ENCODE data around the gene PARD3.
A peak's percentile ranks its signal among the peaks of the same experiment; 100 is the strongest.
"Not testable (repeated sequence)": the region's sequence is repeated elsewhere in the genome, so short reads cannot be mapped to it uniquely, and the experiment has no call there.

PARD3 gene

DNA sequence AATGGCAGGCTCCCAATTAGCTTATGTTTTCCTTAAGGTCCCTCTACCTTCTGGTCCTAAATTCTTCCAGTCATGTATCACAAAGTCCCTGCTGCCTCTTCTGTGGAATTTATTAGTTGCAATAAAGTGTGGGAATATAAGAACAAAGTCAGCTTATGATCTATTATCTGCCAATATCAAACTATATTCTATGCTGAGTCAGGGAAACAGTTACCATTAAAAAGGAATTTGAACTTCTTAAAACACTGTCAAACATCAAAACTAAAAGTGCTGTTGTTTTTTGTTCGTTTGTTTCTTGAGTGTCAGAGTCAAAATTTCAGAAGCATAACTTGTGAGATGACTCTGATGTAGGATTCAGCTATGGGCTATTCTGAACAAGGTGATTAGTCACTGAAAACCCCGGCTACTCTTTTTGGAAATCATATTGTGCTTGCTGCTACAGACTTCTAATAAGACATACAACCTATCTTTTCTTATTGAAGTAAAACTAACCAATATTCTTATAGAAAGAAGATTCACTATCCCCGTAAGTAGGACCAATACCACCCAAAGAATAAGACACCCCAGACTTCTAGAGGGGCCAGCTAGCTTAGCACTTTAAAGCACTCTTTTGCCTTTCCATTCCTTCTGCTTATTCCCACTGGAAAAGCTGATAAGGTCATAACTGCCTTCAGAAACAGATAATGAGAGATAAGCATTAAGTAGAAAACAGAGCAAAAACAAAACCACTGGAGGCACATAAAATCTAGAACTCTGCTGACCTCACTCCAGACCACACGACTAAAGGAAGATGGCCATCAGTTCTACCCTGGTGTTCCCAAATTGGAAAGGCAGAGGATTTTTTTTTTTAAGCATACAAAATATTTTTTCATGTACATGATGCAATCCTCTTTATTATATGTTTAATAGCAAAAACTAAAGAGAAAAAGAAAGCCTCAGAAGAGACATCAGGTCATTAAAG, 370.6 kb downstream of the PARD3 start:
- no peak overlapping the region for H3K4me3 ChIP-seq (ENCODE audit: low read depth, low read length)
- DNase-seq, result no peak
- H3K27ac ChIP-seq, result no peak overlapping the region
- TF ChIP-seq, protein P1, sequence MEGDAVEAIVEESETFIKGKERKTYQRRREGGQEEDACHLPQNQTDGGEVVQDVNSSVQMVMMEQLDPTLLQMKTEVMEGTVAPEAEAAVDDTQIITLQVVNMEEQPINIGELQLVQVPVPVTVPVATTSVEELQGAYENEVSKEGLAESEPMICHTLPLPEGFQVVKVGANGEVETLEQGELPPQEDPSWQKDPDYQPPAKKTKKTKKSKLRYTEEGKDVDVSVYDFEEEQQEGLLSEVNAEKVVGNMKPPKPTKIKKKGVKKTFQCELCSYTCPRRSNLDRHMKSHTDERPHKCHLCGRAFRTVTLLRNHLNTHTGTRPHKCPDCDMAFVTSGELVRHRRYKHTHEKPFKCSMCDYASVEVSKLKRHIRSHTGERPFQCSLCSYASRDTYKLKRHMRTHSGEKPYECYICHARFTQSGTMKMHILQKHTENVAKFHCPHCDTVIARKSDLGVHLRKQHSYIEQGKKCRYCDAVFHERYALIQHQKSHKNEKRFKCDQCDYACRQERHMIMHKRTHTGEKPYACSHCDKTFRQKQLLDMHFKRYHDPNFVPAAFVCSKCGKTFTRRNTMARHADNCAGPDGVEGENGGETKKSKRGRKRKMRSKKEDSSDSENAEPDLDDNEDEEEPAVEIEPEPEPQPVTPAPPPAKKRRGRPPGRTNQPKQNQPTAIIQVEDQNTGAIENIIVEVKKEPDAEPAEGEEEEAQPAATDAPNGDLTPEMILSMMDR (IDR thresholded peaks at IDR 0.05; ENCODE audit: low read depth, low read length), result no peak
- H3K9me3 ChIP-seq (ENCODE audit: severe bottlenecking), result no peaks in the 10 kb centered on the region
- no peaks in the 10 kb centered on the region for H3K27me3 ChIP-seq (ENCODE audit: insufficient read depth, low read depth, severe bottlenecking)
- no peaks in the 10 kb centered on the region for H3K36me3 ChIP-seq

DNA sequence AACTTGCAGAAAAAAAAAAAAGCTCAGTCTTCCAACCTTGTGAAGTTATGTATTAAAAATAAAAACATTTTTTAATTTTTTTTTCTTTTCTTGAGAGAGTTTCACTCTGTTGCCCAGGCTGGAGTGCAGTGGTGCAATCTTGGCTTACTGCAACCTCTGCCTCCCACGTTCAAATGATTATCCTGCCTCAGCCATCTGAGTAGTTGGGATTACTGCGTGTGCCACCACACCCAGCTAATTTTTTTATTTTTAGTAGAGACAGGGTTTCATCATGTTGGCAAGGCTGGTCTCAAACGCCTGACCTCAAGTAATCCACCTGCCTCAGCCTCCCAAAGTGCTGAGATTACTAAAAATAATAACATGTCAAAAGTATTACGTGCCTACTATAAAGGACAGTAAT, 375.7 kb downstream of the PARD3 start:
- not testable (repeated sequence) for DNase-seq; H3K27ac ChIP-seq; H3K9me3 ChIP-seq (ENCODE audit: severe bottlenecking); H3K27me3 ChIP-seq (ENCODE audit: insufficient read depth, low read depth, severe bottlenecking); H3K36me3 ChIP-seq; H3K4me3 ChIP-seq (ENCODE audit: low read depth, low read length)

DNA sequence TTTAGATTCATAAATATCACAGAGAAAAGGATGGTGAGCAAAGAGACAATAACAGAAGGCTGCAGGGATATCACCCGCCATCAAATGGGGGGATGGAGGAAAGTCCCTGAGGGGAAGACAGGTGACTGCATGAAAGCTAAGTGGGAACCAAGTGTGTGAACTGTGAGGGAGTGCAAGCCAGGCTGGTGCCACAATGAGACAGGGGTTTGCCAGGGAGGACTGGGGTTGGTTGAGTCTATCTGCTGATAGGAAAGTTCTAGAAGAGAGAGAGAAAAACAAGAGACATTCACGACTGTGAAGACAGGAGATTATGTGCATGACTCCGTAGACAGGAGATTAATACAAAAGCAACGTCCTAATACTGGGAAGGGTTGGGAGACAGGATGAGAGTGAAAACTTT, 376.4 kb downstream of the PARD3 start:
- DNase-seq, result no peak

DNA sequence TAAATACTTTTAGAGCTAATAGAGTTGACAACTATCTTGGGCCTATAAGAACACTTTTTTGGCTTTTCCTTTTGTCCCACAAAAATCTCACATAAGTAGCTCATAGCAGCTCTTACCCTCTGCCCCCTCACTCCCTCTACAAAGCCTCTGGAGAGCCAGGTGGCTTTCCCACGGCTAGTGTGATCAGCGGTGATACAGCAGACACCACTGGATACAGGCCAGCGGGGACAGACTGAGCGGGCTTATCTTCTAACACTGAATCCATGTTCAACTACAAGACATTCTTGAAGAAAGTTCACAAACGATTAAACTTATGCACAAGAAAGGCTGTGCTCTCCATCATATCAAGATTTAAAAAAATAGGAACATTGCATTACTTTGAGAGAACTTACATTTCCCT, 377.2 kb downstream of the PARD3 start:
- TF ChIP-seq, protein P1 (IDR thresholded peaks at IDR 0.05; ENCODE audit: low read depth, low read length), result no peak
- no peaks in the 10 kb centered on the region for H3K27me3 ChIP-seq (ENCODE audit: insufficient read depth, low read depth, severe bottlenecking)
- peak; percentile 9 for DNase-seq

More for the DNA sequence above, 376.4 kb downstream of the PARD3 start:
- no peaks in the 10 kb centered on the region for H3K27me3 ChIP-seq (ENCODE audit: insufficient read depth, low read depth, severe bottlenecking)
- TF ChIP-seq, protein P1 (IDR thresholded peaks at IDR 0.05; ENCODE audit: low read depth, low read length), result no peak
- no peaks in the 10 kb centered on the region for H3K36me3 ChIP-seq
- H3K27ac ChIP-seq, result no peak overlapping the region
- no peak overlapping the region for H3K4me3 ChIP-seq (ENCODE audit: low read depth, low read length)
- no peaks in the 10 kb centered on the region for H3K9me3 ChIP-seq (ENCODE audit: severe bottlenecking)

DNA sequence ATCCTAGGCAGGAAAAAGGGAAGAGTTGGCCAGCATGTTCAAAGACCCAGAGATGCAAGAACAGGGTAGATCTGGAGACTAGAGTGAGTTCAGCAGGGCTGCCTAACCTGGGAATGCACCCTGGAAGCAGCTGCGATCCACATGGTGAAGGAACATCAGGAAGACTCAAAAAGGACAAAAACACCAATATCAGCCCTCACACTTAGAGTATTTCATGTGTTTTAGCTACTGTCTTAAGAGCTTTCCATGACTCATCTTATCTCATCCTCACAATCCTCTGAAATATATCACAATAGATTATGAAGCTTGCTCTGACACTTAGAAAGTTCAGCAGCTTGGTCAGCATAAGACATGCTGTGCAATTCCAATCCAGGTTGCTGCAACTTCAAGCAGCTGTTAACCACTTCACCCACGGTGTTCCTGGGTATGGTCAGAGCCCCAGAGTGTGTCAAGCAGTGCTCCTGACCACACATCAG, 380.9 kb downstream of the PARD3 start:
- DNase-seq, result no peak
- Histone ChIP-seq H3K27me3 (ENCODE audit: insufficient read depth, low read depth, severe bottlenecking) (no peaks in the 10 kb centered on the region), H3K4me3 (ENCODE audit: low read depth, low read length) (no peak overlapping the region), H3K9me3 (ENCODE audit: severe bottlenecking) (no peaks in the 10 kb centered on the region), H3K36me3 (no peaks in the 10 kb centered on the region), H3K27ac (no peak overlapping the region)
- TF ChIP-seq, protein P1 (IDR thresholded peaks at IDR 0.05; ENCODE audit: low read depth, low read length), result no peak

More for the DNA sequence above, 377.2 kb downstream of the PARD3 start:
- Histone ChIP-seq H3K9me3 (ENCODE audit: severe bottlenecking) (no peaks in the 10 kb centered on the region), H3K36me3 (no peaks in the 10 kb centered on the region), H3K4me3 (ENCODE audit: low read depth, low read length) (no peak overlapping the region), H3K27ac (no peak overlapping the region)

DNA sequence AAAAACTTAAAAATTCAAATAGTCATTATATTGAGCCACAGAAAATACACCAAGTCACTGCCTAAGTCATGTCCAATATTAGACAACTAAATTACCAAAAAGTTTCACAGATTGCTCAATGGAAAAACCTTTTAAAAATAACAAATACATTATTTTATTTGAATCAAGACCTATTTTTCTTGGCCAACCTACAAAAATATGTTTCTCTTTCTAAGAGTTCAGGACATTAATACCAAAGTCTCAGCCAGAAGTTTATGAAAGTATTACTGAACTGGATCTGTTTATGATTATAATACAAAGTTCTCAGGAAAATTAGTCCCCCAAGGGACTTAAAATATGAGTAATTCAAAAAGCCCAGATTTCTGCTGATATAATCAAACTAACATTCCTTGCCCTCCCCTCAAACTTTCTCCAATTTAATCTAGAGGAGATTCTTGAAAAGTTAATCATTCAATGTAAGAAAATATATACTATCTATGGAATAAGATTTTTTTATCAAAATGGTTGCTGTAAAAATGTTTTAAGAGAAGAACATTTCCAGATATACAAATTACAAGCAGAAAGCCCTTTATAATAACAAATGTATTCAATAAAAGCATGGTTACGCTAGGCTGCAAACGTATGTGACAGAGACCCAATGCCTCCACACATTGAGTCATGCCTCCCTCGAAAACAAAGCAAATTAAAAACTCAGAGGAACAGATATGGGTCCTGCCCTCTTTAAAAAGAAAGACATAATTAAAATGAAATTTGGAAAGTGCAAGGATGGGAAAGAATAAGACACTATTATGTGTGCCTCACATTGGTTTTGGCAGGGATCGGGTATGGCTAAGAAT, 381.6 kb downstream of the PARD3 start:
- no peaks in the 10 kb centered on the region for H3K27me3 ChIP-seq (ENCODE audit: insufficient read depth, low read depth, severe bottlenecking)
- no peak overlapping the region for H3K4me3 ChIP-seq (ENCODE audit: low read depth, low read length)
- no peak overlapping the region for H3K27ac ChIP-seq
- DNase-seq, result no peak
- H3K36me3 ChIP-seq, result no peaks in the 10 kb centered on the region
- TF ChIP-seq, protein P1 (IDR thresholded peaks at IDR 0.05; ENCODE audit: low read depth, low read length), result no peak
- H3K9me3 ChIP-seq (ENCODE audit: severe bottlenecking), result no peaks in the 10 kb centered on the region

Measured in WERI-Rb-1 (cell line).